Stimulated activated CD8-positive, alpha-beta memory T cell treated with anti-CD3 and anti-CD28 coated beads, Interleukin-12 subunit alpha, Interleukin-12 subunit beta, amount 100 ng/mL, for 24 hours (primary cell): ENCODE measurements around the gene UPF2.

ENCODE experiments used
- DNase-seq: peaks from one replicate; pipeline ENCODE4 v3.0.0-alpha.2; 2020; ENCODE audit errors: extremely low read depth

UPF2 gene

GRCh38 chr10:11882646-11883375, 159.8 kb downstream of the UPF2 start:
- DNase-seq: no peak

DNA sequence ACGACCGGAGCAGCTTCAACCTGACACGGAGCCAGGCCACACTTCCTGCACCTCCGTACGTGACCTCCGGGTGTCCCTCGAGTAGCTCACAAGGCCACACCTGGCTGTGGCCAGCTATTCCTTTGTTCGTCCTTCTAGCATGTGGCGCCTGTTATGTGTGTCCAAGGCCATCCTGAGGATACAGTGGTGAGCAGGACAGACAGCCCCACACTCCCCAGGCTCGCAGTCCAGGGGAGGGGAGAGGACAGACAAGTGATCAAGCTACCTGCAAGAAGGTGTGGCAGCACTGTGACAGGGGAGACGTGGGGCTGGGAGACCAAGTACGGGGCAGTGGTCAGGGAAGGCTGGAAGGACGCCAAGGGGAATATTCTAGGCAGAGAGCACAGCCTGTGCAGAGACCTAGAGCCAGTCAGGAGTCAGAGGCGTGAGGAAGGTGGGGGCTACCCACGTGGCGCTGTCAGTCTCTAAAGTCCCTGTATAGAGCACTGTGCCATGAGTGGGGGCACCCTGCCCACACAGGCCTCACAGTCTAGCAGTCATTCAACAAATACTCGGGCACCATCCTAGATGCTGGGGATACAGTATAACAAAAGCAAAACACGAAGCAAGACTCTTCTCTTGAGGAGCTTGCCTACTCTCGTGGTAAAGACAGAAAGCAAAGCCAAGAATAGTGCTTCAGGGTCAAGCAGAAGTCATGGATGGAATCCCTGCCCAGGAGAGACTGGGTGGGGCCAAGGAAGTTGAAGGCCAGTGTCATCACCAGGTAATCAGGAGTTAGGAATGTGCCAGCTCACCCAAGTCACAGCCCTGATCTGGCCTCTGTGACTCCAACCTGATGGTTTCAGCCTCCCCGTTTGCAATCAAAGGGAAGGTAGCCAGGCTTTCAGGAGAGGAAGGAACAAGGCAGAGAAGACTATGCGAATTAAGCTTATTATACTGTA, 160.9 kb downstream of the UPF2 start:
- no peak for DNase-seq

- no peak for DNase-seq
Measured at GRCh38 chr10:11881030-11881476, 161.6 kb downstream of the UPF2 start.

DNA sequence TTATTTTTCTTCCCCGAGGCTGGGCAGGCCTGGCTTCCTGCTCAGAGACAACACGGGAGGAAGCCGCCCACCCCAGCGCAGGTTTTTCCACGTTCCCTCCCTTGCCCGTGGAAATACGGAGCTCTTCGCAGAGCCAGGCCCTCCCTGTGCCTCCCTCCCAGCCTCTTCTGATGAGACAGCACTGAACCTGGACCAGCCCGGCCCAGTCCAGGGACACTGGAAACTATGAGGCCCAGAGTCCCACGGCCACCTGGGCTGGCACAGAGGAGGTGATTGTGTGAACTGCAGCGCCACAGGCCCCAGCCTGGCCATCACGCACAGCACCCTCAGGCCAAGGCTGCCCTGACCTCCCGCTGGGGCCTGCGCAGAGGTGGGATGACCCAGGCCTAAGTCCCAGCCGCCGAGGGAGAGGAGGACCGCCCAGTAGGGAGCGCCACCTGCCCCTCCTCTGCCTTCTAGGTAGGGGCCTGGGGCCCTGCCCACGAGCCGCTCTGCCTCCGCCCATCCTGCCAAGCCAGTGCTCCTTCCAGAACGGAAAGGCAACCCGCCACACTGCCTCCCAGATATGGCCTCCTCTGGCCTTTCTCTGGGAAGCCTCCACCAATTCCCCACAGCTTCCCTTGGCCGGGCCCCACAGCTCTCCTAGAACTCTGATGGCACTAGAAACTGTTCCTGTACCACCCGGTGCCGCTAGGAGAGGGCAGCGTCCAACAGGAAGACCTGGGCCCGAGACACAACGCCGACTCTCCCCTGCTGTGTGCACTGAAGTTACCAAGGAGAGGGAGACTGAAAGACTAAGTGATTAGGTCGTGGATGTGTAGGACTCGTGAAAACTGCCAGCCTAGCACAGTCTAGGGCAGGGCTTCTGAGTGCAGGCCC, 162.2 kb downstream of the UPF2 start:
- DNase-seq: no peak

DNA sequence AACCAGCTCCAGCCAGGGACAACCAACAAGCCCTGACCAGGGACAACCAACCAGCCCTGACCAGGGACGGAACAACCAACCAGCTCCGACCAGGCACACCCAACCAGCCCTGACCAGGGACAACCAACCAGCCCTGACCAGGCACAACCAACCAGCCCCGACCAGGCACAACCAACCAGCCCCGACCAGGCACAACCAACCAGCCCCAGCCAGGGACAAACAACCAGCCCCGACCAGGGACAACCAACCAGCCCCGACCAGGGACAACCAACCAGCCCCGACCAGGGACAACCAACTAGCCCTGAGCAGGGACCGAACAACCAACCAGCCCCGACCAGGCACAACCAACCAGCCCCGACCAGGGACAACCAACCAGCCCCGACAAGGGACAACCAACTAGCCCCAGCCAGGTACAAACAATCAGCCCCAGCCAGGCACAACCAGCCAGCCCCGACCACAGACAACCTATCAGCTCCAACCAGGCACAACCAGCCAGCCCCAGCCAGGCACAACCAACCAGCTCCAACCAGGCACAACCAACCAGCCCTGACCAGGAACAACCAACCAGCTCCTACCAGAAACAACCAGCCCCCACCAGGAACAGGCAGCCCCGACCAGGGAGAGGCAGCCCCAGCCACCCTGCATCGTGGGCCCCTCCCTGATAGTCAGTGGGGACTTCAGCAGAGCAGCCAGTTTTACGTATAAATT, 163.1 kb downstream of the UPF2 start:
- DNase-seq: no peak

- no peak for DNase-seq
Measured at GRCh38 chr10:11878776-11879175, 163.8 kb downstream of the UPF2 start.

- DNase-seq: no peak
Measured at GRCh38 chr10:11877591-11877905, 165.1 kb downstream of the UPF2 start.

- DNase-seq: no peak
Measured at GRCh38 chr10:11876805-11877590, 165.6 kb downstream of the UPF2 start.

DNA sequence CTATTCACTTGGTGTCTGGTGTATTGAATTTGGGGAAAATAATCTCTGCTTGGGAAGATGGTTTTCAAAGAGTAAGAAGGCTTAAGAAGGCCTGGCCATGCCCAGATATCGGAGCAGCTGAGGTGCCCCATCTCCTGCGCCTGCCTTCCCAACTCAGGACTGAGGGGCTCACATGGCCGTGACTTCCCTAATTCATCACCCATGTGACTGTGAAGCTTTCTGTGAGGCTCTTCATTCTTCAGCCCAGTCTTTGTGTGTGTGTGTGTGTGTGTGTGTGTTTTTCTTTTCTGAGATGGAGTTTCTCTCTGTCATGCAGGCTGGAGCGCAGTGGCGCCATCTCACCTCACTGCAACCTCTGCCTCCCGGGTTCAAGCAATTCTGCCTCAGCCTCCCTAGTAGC, 166.3 kb downstream of the UPF2 start:
- DNase-seq: no peak

DNA sequence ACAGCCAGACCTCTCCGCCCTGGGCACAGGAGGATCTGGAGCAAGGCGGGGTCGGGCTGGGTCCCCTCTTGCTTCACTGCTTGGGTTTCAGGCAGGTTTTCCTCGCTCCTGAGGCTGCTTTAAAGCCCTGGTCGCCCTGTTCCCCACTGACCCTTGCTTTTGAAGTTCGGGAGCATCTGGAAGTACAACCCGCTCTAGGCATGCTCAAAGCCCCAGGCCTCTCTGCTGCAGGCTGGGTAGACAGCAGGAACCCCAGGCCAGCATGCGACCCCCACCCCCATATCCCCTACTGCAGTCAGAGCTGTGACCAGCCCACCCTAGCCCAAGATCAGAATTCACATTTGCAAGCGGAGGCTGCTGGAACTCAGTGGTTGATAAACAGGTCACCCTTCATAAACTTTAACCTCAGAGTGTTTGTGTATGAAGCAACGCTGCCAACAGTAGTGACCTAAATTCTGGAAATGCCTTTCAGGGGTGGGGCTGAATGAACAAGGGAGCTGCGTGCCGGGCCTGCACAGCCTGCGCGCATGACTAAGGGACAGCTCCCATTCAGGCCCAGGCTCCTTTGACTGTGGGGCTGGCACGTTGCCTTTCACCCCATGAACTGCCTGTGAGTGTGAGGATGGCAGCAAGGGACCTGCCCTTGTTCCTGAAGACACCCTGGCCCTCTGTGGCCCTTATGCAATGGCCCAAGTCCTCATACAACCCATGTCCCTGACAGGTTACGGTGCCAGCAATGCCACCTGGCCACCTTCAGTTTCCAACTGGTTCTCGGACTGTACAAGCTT, 166.9 kb downstream of the UPF2 start:
- DNase-seq: no peak

DNA sequence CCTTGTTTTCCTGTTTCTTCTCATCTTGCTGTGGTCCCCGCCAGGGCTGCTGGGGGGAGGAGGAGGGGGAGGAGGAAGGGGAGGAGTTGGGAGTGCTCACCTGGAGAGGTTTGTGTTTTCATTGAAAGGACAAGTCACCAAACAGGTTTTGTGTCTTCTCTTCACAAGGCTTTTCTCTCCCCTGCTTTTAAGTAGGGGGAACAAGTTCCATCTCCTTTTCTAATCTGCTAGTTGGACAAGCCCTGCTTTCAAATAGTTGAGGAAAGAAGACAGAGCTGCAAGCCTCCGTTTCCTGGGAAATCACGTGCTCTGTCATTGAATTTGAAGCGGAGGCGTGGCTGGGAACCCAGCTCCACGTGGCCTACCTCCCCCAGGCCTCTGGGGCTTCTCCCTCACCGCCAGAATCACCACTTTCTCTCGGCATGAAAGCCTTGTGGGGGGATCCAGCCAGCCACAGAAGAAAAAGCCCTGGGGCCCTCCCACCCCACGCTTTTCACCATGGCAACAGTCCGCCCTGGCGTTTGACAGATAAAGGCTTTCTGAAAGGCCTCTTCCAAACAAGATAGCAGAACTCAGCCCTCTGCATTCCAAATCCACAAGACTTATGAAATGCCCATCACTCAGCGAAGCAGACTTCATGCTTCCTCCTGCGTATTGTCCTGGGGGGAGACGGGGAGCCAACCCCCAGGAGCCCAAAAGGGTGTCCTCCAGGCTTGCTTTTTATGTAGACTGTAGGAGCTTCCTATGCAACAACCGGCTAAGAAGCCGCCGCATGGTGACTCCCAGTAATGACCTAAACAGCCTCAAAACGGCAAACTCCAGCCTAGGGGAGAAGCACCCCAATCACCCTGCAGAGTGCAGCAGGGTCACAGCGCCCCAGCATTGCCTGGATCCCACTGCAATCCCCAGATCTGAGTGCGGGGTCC, 167.8 kb downstream of the UPF2 start:
- peak; percentile 34 for DNase-seq

GRCh38 chr10:11871466-11871865, 171.1 kb downstream of the UPF2 start:
- DNase-seq: no peak

GRCh38 chr10:11870900-11871400, 171.7 kb downstream of the UPF2 start:
- DNase-seq: no peak

- no peak for DNase-seq
Measured at GRCh38 chr10:11870461-11870780, 172.2 kb downstream of the UPF2 start.
